Activated naive CD4-positive, alpha-beta T cell treated with anti-CD3 and anti-CD28 coated beads, Interleukin-2, amount 50 U/mL, for 16 hours (primary cell): ENCODE results near the gene POU2AF2.
"Not testable (repeated sequence)": the region's sequence is repeated elsewhere in the genome, so short reads cannot be mapped to it uniquely, and the experiment has no call there.

Experiments
- DNase-seq: peaks from one replicate; pipeline ENCODE4 v3.0.0-alpha.2; 2020

Gene POU2AF2

GRCh38 chr11:111245425-111245824 lies at the start of gene POU2AF2:
Gene POU2AF2 (plus strand): TSS chr11:111245725. CDS start chr11:111245854, 129 bp downstream.
- no peak for DNase-seq

- DNase-seq, result no peak
Observed at GRCh38 chr11:111200010-111200534, 45.5 kb upstream of the POU2AF2 start.

GRCh38 chr11:111204211-111204610 lies 41.3 kb upstream of the POU2AF2 start:
- no peak for DNase-seq

DNA sequence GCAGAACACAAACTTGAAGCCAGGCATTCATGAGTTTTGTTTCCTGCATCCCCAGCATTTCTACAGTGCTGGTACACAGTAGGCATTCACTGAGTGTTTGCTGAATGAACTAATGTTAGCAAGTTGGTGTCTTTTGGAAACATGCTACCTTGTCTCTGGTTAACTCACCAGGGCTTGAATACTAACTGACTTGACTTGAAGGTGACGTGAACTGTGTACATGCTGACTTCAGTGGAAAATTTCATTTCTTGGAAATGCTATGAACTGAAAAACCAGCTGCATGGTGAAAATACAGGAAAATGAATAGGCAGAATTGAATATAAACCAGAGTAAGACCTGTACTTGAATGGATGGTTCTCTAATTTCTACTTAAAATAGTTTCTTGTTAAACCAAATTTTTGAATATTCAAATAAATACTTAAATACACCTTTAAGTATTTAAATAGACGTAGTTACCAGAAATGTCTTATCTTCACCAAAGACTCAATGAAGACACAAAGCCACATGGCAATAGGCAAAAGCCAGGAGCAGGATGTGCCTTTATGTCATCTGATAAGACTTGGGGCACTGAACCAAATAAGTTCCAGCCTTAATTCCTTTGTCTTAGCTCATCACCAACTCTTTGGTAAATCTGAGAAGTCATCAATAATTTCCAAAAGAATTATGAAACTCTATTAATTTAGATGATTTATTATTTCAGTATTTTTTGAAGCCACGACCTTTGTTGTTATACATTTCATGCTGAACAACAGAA lies 39.7 kb upstream of the POU2AF2 start:
- no peak for DNase-seq

DNA sequence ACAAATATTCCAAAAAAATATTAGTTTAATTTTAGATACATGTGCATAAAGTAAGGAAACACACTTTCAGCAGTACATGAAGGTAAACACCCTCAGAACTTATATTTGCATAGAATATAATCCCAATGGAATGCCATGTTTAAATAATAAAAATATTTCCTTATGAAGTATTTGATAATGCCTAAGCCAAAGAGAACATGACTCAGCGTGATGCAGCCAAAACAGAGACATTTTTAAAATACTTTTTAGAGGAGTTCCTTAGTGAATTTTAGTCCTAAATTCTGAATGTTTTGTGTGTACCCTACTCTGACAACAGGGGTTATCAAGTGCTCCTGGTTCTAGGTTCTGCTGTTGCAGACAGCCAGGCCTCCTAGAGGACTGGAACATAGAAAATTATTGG lies 39.1 kb upstream of the POU2AF2 start:
- no peak for DNase-seq

GRCh38 chr11:111207213-111207612 lies 38.3 kb upstream of the POU2AF2 start:
- DNase-seq, result no peak

GRCh38 chr11:111209543-111210355 lies 35.8 kb upstream of the POU2AF2 start:
- DNase-seq, result no peak

DNA sequence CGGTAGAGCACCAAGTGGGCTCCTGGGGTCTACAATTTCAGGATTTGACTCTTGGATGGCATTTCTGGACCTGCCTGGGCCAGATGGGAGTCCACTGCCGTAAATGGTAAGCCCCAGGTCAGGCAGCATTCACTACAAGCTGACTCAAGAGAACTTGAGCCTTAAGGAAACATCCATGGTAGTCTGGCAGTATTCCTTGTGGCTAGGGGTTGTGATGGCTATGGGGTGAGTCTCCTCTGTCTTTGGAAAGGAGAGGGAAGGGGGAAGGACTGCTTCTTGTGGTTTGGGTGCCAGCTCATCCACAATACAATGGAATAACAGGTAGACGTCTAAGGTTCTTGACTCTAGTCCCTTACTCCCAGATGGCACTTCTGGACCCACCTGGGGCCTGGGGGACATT lies 32.3 kb upstream of the POU2AF2 start:
- no peak for DNase-seq

DNA sequence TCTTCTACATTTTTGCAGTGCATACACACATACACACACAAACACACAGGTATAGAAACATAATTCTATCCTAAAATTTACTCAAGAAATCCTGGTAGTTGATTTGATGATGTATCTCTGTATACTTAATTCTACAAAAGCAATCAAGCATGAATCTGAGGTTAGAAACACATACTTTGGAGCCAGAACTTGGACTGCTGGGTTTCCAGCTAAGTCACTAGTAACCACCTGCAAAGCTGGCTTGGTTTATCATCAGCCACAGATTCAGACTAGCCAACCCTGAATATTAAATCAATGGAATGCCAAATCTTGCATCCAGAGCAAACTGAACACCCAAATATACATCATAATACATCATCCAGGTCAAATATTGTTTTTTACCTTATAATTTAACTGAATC lies 24.8 kb upstream of the POU2AF2 start:
- DNase-seq, result no peak

DNA sequence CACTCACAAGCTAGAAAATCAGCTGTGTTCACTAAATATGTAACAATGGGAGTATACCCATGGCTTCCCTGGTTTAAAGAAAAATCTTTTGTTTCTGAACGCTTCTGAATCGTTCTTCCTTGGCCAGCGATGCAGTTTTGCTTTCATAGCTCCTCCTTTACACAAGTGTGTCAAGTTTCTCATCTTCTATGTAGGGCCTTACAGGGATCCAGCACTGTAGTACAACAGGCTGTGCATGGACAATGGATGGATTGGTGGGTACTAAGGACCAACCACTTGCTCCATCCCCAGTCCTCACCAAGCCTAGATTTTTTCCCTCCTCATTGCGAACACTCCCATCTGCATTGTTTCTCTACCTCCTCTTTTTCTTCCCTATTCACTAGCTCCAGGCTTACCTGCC lies 24.3 kb upstream of the POU2AF2 start:
- no peak for DNase-seq

- DNase-seq, result not testable (repeated sequence)
Observed at GRCh38 chr11:111221936-111222335, 23.6 kb upstream of the POU2AF2 start.

- DNase-seq, result not testable (repeated sequence)
Observed at GRCh38 chr11:111222821-111223455, 22.6 kb upstream of the POU2AF2 start.

DNA sequence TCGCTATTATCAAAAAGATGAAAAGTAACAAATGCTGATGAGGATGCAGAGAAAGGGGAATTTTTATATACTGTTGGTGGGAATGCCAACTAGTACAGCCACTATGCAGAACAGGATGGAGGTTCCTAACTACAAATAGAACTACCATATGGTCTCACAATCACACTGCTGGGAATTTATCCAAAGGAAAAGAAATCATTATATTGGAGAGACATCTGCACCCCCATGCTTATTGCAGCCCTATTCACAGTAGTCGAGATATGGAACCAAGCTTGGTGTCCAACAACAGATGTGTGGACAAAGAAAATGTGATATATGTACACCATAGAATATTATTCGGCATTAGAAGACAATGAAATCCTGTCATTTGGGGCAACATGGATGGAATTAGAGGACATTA lies 19.6 kb upstream of the POU2AF2 start:
- DNase-seq, result no peak

DNA sequence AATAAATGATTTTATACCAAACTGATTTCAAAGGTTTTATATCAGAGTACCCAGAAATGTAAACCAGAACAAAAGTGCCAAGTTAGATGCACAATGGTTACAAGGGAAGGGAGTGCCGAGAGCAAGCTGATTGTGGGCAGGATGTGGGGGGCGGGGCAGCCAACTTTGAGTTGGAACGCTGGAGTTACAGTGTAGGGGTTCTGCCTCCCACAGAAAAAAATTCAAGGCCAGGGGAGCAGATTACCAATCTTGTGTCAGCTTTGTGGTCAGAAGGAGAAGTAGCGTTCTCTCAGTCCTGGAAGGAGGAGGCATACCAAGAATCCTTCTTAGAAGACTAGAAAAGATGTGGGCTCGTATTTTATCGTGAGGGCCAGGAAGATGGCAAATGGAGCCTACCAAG lies 15.9 kb upstream of the POU2AF2 start:
- no peak for DNase-seq

- DNase-seq, result no peak
Observed at GRCh38 chr11:111230122-111230465, 15.4 kb upstream of the POU2AF2 start.

DNA sequence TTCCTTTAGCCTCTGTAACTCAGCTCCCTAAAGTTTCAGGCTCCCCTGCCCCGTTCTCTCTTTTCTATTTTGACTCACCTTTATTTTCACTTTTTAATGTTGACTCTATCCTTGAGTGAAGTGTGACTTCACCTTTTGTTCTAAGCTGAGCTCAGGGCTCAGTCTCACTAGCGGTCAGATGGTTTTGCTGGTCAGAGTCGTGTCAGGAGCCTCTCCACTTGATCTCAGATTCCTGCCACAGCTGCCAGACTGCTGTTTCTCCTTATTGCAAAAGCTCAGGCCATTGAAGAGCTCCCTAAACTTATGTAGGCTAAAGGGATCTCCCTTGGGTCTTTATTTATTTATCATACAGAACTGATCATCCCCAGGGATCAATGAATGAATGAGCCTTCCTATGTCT lies 13.7 kb upstream of the POU2AF2 start:
- DNase-seq, result no peak

DNA sequence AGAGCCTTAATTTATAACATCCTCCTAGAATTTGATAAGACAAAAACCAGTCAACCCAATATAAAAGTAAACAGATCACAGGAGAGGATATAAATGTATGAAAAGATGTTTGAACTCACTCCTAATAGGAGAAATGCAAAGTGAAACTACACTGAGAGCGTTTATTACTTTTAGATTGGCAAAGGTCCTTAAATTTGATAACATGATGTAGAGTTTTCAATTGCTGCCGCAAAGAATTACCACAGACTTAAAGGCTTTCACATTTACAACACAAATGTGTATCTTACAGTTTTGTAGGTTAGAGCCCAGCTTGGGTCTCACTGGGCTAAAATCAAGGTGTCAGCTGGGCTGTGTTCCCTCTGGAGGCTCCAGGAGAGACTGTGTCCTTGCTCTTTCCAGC lies 9.1 kb upstream of the POU2AF2 start:
- DNase-seq, result no peak

DNA sequence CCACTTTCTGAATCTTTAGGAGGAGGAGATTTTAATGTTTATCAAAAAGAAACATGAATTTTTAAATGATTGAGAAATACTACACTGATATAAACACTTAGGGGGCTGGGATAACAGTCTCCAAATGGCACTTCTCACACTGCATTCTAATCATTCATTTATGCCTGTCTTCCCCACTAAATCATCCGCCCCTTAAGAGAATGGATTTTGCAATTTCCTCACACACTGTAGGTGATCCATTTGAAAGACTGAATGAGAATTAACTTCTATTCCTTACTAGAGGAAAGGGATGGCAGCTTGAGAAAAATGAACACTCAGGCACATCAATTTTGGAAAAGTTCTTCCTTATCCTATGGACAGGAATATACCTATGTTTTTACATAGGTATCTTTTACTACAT lies 7.6 kb upstream of the POU2AF2 start:
- DNase-seq, result no peak

- DNase-seq, result no peak
Observed at GRCh38 chr11:111246956-111247355, 1.4 kb downstream of the POU2AF2 start.

DNA sequence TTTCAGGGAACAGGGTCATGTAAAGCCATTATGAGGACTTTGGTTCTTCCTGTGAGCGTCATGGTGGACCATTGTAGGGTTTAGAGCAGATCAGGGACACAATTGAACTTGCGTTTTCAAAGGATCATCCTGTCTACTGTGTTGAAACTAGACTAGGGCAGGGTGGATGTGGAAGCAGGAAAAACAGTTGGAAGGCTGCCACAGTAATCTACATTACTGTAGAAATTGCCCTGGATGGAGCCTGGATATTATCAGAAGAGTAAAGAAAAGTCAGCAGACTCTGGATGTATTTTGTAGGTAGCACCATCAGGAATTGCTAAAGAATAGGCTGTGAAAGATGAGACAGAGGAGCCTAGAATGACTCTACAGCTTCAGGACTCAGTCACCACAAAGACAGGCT lies 5.4 kb downstream of the POU2AF2 start:
- no peak for DNase-seq

DNA sequence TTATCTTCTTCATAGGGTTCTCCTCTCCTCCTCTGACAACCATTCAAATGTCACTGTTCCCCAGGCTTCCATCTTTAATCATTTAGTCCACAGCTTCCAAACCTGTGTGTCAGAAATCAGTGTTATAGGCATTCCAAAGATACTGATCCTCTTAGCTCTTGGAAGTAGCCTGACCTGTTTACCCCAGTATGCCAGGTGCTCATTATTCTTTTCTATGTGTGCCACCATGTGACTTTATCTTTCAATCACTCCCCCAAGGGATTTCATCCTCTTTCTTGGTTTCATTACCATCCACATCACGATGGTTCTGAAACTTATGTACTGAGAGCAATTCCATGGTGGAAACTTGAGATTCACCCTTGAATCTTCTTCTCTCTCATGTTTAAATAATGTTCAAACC lies 7.6 kb downstream of the POU2AF2 start:
- no peak for DNase-seq

GRCh38 chr11:111253630-111254029 lies 8.1 kb downstream of the POU2AF2 start:
- no peak for DNase-seq

DNA sequence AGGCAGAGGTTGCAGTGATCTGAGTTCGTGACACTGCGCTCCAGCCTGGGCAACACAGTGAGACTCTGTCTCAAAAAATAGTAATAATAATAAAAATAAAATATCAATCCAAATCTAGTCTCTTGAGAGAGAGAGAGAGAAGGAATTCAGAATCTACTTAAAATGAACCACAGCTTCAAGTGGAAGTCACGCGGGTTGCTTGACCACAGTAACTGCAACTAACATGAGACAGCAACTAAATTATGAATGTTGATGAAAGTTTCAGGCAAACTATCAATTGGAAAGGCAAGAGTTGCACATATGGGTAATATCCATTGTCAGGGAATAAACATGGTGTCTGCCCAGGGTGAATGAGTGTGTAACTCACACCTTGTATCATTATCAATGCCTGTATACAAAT lies 12.5 kb downstream of the POU2AF2 start:
- no peak for DNase-seq

DNA sequence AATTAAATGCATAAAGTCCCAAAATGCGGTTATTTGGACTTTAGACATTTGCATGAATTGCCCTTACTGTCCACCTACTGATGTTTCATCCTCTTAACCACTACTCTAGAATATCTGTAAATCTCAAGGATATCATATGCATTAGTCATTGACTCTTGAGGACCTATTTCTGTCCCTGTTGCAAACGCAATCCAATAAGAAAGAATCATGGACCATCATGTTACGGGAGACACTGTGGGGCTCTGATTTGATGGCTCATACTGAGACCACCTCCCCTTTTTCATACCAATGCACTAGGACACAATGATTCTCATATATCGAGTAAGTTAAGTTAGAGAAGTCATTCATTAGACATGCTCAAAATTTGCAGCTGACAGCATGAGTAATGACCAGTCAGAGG lies 14.4 kb downstream of the POU2AF2 start:
- no peak for DNase-seq
